ENCODE results near the gene LSR. TPM values are rescaled to one million over a fixed set of nuclear protein-coding genes. Genes with fewer than 3 reads are reported as not detected.

The LSR gene
- total and polyA plus RNA-seq, 2 donors (not counting 1 experiment from before 2014, with no cell fraction given) = 37.2 to 45.3 TPM

GRCh38 chr19:35299523-35300338, 50.9 kb downstream of the LSR start:
- Histone ChIP-seq H3K4me3 (ENCODE audit: control extremely low read depth in 1 of 5, extremely low read depth in 1 of 5, insufficient read depth in 1 of 5, low read depth in 2 of 5, low read length in 4 of 5) (no peak overlapping the region), H3K27ac (ENCODE audit: low read length in 2 of 2) (no peak overlapping the region), H3K4me1 (ENCODE audit: control insufficient read depth in 2 of 2, insufficient read depth in 2 of 2, low read length in 2 of 2) (peaks cover 27 to 39% of the 10 kb centered on the region in 2 donors), H3K4me2 (replicated peaks; ENCODE audit: low read depth, low read length, poor library complexity, severe bottlenecking) (no peak overlapping the region), H3K79me2 (ENCODE audit: control insufficient read depth, insufficient read depth, low read length) (peaks cover 20% of the 10 kb centered on the region), H3K9ac (ENCODE audit: low read length) (no peak overlapping the region), H4K20me1 (ENCODE audit: control insufficient read depth, insufficient read depth, low read length, poor library complexity, severe bottlenecking) (no peaks in the 10 kb centered on the region), H2AFZ (ENCODE audit: insufficient read depth, low read depth, low read length, poor library complexity, severe bottlenecking) (no peak overlapping the region), H3K27me3 (replicated peaks in 1 of 4; ENCODE audit: control extremely low read depth in 1 of 4, control insufficient read depth in 3 of 4, insufficient read depth in 4 of 4, low read length in 3 of 4) (no peaks in the 10 kb centered on the region), H3K9me3 (ENCODE audit: control extremely low read depth in 1 of 3, control insufficient read depth in 2 of 3, insufficient read depth in 1 of 3, low read length in 2 of 3) (peaks cover 0 to 7% (median 0%) of the 10 kb centered on the region in 3 donors), H3K36me3 (replicated peaks in 1 of 2; ENCODE audit: control extremely low read depth in 1 of 2, control insufficient read depth in 1 of 2, extremely low read depth in 1 of 2, insufficient read depth in 2 of 2, low read length in 1 of 2) (no peaks in the 10 kb centered on the region)
- TF ChIP-seq, protein P1, sequence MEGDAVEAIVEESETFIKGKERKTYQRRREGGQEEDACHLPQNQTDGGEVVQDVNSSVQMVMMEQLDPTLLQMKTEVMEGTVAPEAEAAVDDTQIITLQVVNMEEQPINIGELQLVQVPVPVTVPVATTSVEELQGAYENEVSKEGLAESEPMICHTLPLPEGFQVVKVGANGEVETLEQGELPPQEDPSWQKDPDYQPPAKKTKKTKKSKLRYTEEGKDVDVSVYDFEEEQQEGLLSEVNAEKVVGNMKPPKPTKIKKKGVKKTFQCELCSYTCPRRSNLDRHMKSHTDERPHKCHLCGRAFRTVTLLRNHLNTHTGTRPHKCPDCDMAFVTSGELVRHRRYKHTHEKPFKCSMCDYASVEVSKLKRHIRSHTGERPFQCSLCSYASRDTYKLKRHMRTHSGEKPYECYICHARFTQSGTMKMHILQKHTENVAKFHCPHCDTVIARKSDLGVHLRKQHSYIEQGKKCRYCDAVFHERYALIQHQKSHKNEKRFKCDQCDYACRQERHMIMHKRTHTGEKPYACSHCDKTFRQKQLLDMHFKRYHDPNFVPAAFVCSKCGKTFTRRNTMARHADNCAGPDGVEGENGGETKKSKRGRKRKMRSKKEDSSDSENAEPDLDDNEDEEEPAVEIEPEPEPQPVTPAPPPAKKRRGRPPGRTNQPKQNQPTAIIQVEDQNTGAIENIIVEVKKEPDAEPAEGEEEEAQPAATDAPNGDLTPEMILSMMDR (IDR thresholded peaks at IDR 0.05) = no peak
- no peak for TF ChIP-seq EZH2 (IDR thresholded peaks at IDR 0.05; ENCODE audit: borderline replicate concordance, insufficient read depth, low read depth, low read length, poor library complexity, severe bottlenecking)
- Mint-ChIP-seq H3K9me3 (ENCODE audit: insufficient read depth) (no peaks in the 10 kb centered on the region), H3K4me3 (no peak overlapping the region), H3K4me1 (peaks cover 6% of the 10 kb centered on the region), H3K27me3 (no peaks in the 10 kb centered on the region), H3K27ac (no peak overlapping the region)
- WGBS (ENCODE audit: insufficient coverage) = 92% methylated on average over 27 of the region's 55 CpGs
- ChIA-PET CTCF (no interaction called here), POLR2A (no interaction called here)
- intact Hi-C loops (cut with micrococcal nuclease) = loop anchor here (5.0 kb wide), 1 partner anchor 33 kb away; no protein-coding TSS in a partner anchor
- ATAC-seq (ENCODE audit: low read depth) = no peak
- no peak for DNase-seq

GRCh38 chr19:35300339-35300649, 51.5 kb downstream of the LSR start:
- no peaks in the 10 kb centered on the region for H3K9me3 Mint-ChIP-seq (ENCODE audit: insufficient read depth)
- DNase-seq (no peak), ATAC-seq (ENCODE audit: low read depth) (no peak)
- intact Hi-C loops (cut with micrococcal nuclease) = no loop called here
- H3K4me1 Mint-ChIP-seq = peaks cover 9% of the 10 kb centered on the region
- 86% methylated on average over 9 of the region's 10 CpGs for WGBS (ENCODE audit: insufficient coverage)
- H3K27me3 Mint-ChIP-seq = no peaks in the 10 kb centered on the region
- H3K4me2 ChIP-seq (replicated peaks; ENCODE audit: low read depth, low read length, poor library complexity, severe bottlenecking) = no peak overlapping the region
- peaks cover 0 to 5% (median 0%) of the 10 kb centered on the region in 3 donors for H3K9me3 ChIP-seq (ENCODE audit: control extremely low read depth in 1 of 3, control insufficient read depth in 2 of 3, insufficient read depth in 1 of 3, low read length in 2 of 3)
- H3K79me2 ChIP-seq (ENCODE audit: control insufficient read depth, insufficient read depth, low read length) = peaks cover 20% of the 10 kb centered on the region
- H3K4me3 Mint-ChIP-seq = no peak overlapping the region
- no peak overlapping the region for H3K27ac ChIP-seq (ENCODE audit: low read length in 2 of 2)
- no peak overlapping the region for H3K4me3 ChIP-seq (ENCODE audit: control extremely low read depth in 1 of 5, extremely low read depth in 1 of 5, insufficient read depth in 1 of 5, low read depth in 2 of 5, low read length in 4 of 5)
- no peak overlapping the region for H2AFZ ChIP-seq (ENCODE audit: insufficient read depth, low read depth, low read length, poor library complexity, severe bottlenecking)
- H3K9ac ChIP-seq (ENCODE audit: low read length) = no peak overlapping the region
- CTCF ChIA-PET = no interaction called here
- H3K4me1 ChIP-seq (ENCODE audit: control insufficient read depth in 2 of 2, insufficient read depth in 2 of 2, low read length in 2 of 2) = peaks cover 22 to 35% of the 10 kb centered on the region in 2 donors
- no peaks in the 10 kb centered on the region for H3K36me3 ChIP-seq (replicated peaks in 1 of 2; ENCODE audit: control extremely low read depth in 1 of 2, control insufficient read depth in 1 of 2, extremely low read depth in 1 of 2, insufficient read depth in 2 of 2, low read length in 1 of 2)
- no peaks in the 10 kb centered on the region for H4K20me1 ChIP-seq (ENCODE audit: control insufficient read depth, insufficient read depth, low read length, poor library complexity, severe bottlenecking)
- POLR2A ChIA-PET = no interaction called here
- H3K27ac Mint-ChIP-seq = no peak overlapping the region
- TF ChIP-seq, protein P1 (IDR thresholded peaks at IDR 0.05) = no peak
- no peak for TF ChIP-seq EZH2 (IDR thresholded peaks at IDR 0.05; ENCODE audit: borderline replicate concordance, insufficient read depth, low read depth, low read length, poor library complexity, severe bottlenecking)
- no peaks in the 10 kb centered on the region for H3K27me3 ChIP-seq (replicated peaks in 1 of 4; ENCODE audit: control extremely low read depth in 1 of 4, control insufficient read depth in 3 of 4, insufficient read depth in 4 of 4, low read length in 3 of 4)
